GM19397 (cell line): Measurements from ENCODE around the gene HEATR9.

Experiments
- ATAC-seq: cut with Tn5 transposase; IDR thresholded peaks from one replicate; pipeline ENCODE4 v1.9.1; 2021; ENCODE audit warnings: mild to moderate bottlenecking, moderate library complexity; ENCODE audit not compliant: unreplicated experiment

The HEATR9 gene

GRCh38 chr17:35894206-35894605 lies 25.5 kb upstream of the HEATR9 start:
- no peak for ATAC-seq

- no peak for ATAC-seq
These were observed 25.1 kb upstream of the HEATR9 start for GRCh38 chr17:35893751-35894150.

- ATAC-seq, result no peak
These were observed 23.7 kb upstream of the HEATR9 start for GRCh38 chr17:35892091-35893035.

GRCh38 chr17:35891269-35891668 lies 22.6 kb upstream of the HEATR9 start:
- ATAC-seq, result no peak

- ATAC-seq, result no peak
These were observed 22.1 kb upstream of the HEATR9 start for GRCh38 chr17:35890774-35891155.

DNA sequence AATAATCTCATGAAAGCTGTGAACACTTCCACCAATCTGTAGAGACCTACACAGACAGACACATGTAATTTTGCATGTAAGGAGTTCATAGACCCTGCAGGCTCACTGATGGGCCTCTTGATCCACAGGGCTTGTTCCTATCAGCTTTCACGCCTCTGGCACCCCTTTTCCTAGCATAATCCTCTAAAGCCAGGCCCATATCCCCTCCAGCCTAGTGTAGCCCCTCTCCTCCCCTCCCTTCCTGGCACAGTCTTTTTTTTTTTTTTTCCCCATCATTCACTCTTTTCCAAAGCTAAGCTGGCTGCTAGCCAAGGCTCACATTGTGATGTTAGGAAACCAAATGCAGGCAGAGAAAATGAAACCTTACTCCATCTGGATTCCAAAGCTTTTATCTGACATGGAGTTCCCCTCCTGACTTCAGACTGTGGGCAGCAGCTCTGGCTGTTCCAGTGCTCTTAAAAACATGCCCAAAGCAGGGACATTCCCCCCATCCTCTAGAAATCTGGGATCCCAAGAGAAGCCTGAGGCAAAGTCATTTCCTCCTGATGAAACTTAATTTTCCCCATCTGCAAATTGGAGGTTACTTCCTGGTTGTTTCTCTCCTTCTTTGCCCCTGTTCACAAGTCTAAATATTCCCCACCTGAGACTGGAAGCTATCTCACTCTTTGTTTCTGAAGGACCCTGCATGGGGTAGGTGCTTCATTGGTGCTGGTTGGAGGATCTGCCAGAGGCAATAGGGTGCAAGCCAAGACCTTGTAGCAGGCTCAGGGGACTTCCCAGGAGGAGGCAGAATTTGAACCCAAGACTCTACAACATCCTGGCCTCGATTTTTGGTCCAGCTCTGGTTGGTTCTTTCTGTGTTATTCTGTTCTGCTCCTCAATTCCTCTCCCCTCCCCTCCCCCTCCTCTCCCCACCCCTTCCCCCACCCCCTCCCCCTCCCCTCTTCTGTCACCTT lies 21.4 kb upstream of the HEATR9 start:
- ATAC-seq, result no peak

GRCh38 chr17:35889241-35889640 lies 20.6 kb upstream of the HEATR9 start:
- no peak for ATAC-seq

DNA sequence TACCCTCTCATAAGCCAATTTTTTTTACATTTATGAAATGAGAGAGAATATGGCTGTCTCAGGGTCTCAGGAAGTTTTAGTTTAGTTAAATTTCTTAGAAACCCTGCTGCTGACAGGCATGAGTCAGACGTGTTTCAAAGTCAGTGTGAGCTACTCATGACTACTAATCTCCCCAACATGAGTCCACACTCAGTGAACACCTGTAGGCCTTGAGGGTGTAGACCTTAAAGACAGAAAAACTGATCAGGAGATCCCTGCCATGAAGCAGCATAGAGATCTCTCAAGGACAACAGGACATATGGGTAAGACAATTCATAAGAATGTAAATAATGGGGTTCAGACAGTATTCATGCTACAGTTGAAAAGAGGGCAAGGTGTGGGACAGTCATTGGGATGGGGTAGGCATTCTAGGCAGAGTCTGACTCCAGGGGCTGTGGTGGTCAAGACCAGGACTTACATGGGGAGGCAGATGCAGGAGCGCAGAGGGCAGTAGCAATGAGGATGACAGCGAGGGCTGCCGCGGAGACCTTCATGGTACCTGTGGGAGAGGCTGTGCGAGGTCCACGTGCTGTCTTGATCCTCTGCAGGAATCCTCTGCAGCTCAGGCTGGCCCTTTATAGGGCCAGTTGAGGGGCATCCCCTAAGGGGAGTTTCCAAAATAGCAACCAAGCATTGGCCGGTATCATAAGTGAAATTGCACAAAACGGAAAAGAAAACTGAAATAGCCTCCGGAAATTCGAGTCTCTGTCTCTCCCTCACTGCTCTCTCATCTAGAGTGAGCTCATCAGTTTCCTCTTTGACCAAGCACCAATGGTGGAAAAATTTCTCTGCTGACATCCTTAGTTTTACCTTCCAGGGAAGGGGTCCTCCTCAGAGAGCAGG lies 11.3 kb upstream of the HEATR9 start, which contains the start of gene CCL5:
Gene CCL5, minus strand, starts transcription at position 588 of the 882 bp plus-strand sequence.
- peak; percentile 89 for ATAC-seq

DNA sequence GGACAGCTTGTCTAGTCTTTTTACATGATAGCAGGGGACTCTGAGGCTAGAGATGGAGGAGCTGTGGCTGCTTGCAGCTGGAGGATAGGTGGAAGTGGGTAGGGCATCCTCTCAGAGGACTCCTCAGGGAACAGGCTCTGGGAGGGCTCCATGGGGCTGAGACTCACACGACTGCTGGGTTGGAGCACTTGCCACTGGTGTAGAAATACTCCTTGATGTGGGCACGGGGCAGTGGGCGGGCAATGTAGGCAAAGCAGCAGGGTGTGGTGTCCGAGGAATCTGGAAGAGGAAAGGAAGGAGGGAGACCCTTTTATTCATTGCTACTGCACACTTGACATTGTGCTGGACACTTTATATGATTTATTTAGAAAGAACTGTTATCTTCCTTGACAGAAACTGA lies 9.7 kb upstream of the HEATR9 start:
- ATAC-seq, result no peak

- no peak for ATAC-seq
These were observed 8.8 kb upstream of the HEATR9 start for GRCh38 chr17:35877345-35878029.

- ATAC-seq, result no peak
These were observed 7.8 kb upstream of the HEATR9 start for GRCh38 chr17:35876534-35876933.

DNA sequence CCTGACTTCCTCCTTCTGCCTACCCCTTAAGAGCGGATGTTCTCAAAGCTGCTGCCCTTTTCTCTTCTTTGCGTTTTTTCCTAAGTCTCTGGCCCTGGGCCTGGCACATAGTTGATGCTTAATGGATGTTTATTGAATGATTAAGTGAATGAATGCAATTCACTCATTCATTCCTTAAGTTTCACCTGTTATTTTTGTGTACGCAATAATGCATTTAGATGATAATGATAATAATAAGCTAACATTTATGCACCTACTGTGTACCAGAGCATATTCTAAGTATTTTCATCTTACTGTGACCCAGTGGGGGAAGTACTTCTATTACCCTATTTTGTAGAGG lies 7.1 kb upstream of the HEATR9 start:
- no peak for ATAC-seq

GRCh38 chr17:35875072-35875799 lies 6.5 kb upstream of the HEATR9 start:
- ATAC-seq, result no peak

DNA sequence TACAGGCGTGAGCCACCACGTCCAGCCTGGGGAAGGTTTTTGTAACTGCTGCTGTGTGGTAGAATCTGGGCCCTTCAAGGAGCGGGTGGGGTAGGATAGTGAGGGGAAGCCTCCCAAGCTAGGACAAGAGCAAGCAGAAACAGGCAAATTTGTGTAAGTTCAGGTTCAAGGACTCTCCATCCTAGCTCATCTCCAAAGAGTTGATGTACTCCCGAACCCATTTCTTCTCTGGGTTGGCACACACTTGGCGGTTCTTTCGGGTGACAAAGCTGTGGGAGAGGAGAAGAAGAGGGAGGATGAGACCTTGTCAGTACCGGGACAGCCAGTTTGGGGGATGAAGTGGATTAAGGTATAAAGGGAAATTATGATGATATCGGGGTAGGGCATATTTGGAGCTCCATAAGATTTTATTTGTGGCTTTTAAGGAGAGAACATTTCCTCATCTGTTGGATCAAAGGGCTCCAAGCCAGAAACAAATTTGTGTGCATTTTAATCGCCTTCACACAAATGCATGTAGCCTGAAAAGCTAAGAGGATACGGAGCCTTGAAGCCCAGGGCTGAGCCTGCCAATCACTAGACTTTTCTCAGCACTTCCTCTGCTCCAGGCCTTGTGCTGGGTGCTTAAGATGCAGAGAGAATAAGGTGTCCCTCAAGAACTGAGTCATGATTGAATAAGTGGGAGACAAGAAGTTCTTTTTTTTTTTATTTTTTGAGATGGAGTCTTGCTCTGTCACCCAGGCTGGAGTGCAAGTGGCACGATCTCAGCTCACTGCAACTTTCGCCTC lies 3.7 kb upstream of the HEATR9 start:
- no peak for ATAC-seq

- no peak for ATAC-seq
These were observed 2.5 kb upstream of the HEATR9 start for GRCh38 chr17:35870906-35871819.

- no peak for ATAC-seq
These were observed 1.1 kb downstream of the HEATR9 start for GRCh38 chr17:35867574-35867973.

DNA sequence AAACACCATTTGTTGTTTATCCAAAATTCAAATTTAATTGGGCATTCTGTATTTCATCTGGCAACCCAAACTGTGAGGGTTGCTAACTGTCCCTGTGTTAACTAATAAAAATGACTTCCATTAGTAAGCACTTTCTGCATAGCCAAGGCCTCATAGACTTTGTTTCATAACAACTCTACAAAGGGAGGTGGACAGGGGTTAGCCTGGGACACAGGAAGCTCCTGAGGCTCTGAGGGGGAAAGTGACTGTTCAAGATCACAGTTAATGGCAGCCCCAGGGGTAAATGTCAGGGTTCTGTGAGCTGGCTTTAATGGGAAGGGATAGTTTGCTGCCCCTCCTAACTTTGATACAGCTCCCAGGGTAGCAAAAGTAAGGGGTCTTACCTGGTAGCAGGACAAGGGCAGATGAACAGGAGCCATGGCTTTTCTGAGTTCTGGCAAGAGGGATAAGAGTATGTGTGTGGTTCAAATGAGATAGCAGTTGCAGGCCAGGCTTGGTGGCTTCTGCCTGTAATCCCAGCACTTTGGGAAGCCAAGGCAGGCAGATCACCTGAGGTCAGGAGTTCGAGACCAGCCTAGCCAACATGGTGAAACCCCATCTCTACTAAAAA lies 2.2 kb downstream of the HEATR9 start:
- no peak for ATAC-seq
